A549 (cell line): ENCODE measurements around the gene RSRC1. TPM values are rescaled to one million over a fixed set of nuclear protein-coding genes. Genes with fewer than 3 reads are reported as not detected.

Source experiments
- ATAC-seq, 2 experiments: fragments of 200-7000 bp in 1 of 2; fragments of >200 bp in 1 of 2; cut with Nextera tagmentation in 1 of 2; cut with Tn5 transposase in 1 of 2; 3 replicates each; pipeline versions ENCODE4 v1.8.0 to v1.9.1; 2018 to 2020; ENCODE audit warnings: mild to moderate bottlenecking in 1 of 2, moderate library complexity in 1 of 2
- CTCF ChIA-PET: fragments of 300-600 bp; sonication (Branson Sonifier 250); formaldehyde crosslinking; extraction: SDS; loops from one replicate; lab custom pipeline; 2021; ENCODE audit warnings: antibody characterized with exemption, inconsistent platforms; lab: Yijun Ruan, JAX
- POLR2A ChIA-PET: fragments of 350-600 bp; formaldehyde crosslinking; extraction: SDS; loops from one replicate; lab custom pipeline; 2021; ENCODE audit warnings: antibody characterized with exemption, inconsistent platforms; lab: Yijun Ruan, JAX
- DNase-seq, 2 experiments: peaks; one replicate each; pipeline versions ENCODE4 v3.0.0 to v3.0.0-alpha.2; 2011 to 2016; ENCODE audit warnings: low read depth in 1 of 2, low spot score in 1 of 2
- FAIRE-seq: peaks from 2 replicates; lab custom pipeline; 2011; peaks lifted over from hg19 to GRCh38; lab: Jason Lieb, UNC
- H3K27ac ChIP-seq, 2 experiments: fragments of >200 bp; sonication (Bioruptor Twin); formaldehyde crosslinking; 3 replicates each; pipeline ENCODE4 v1.5.1; 2016 to 2017
- H3K4me1 ChIP-seq: fragments of >200 bp; sonication (Bioruptor Twin); formaldehyde crosslinking; 3 replicates; pipeline ENCODE4 v1.6.1; 2016
- H3K4me2 ChIP-seq: fragments of >200 bp; sonication (Bioruptor Twin); formaldehyde crosslinking; 3 replicates; pipeline ENCODE4 v1.6.1; 2016
- H3K4me3 ChIP-seq: fragments of >200 bp; sonication (Bioruptor Twin); formaldehyde crosslinking; 3 replicates; pipeline ENCODE4 v1.5.1; 2016
- H3K9me3 ChIP-seq: fragments of >200 bp; sonication (Bioruptor Twin); formaldehyde crosslinking; 3 replicates; pipeline ENCODE4 v1.6.1; 2016
- BHLHE40 ChIP-seq: IDR thresholded peaks from 2 replicates; pipeline ENCODE4 v1.6.1; 2012; ENCODE audit warnings: low read depth, low read length, inconsistent platforms
- CBX2 ChIP-seq: fragments of 200-600 bp; sonication (generic); IDR thresholded peaks from 2 replicates; pipeline ENCODE4 v1.6.1; 2016; ENCODE audit warnings: low read depth, mild to moderate bottlenecking, borderline replicate concordance
- ELK1 ChIP-seq: fragments of 150-350 bp; IDR thresholded peaks from 2 replicates; pipeline ENCODE4 v1.6.1; 2014; ENCODE audit warnings: low read depth, mild to moderate bottlenecking, low read length
- EP300 ChIP-seq, 2 experiments: fragments of >200 bp; sonication (Bioruptor Twin); formaldehyde crosslinking; IDR thresholded peaks; 2 replicates in 1 of 2; 3 replicates in 1 of 2; pipeline ENCODE4 v1.6.1; 2016 to 2017
- ESRRA ChIP-seq: fragments of 150-350 bp; IDR thresholded peaks from 2 replicates; pipeline ENCODE4 v1.6.1; 2014; ENCODE audit warnings: mild to moderate bottlenecking, low read length, borderline replicate concordance
- FOSB ChIP-seq: fragments of 250-450 bp; sonication (Bioruptor Pico); IDR thresholded peaks from 2 replicates; pipeline ENCODE4 v1.5.0; 2020; ENCODE audit warnings: mild to moderate bottlenecking, moderate library complexity
- FOSL2 ChIP-seq, 2 experiments: fragments of 450-650 bp in 1 of 2; fragments of >200 bp in 1 of 2; sonication (Bioruptor Twin) in 1 of 2; formaldehyde crosslinking; IDR thresholded peaks; 2 replicates each; pipeline versions ENCODE4 v1.5.0 to v1.6.1; 2016 to 2020; ENCODE audit warnings: mild to moderate bottlenecking in 1 of 2, moderate library complexity in 1 of 2
- FOXS1 ChIP-seq: fragments of 250-450 bp; sonication (Bioruptor Pico); IDR thresholded peaks from 2 replicates; pipeline ENCODE4 v1.5.0; 2020; ENCODE audit warnings: mild to moderate bottlenecking, moderate library complexity
- GATA3 ChIP-seq: IDR thresholded peaks from 2 replicates; pipeline ENCODE4 v1.6.1; 2012; ENCODE audit warnings: borderline replicate concordance
- HDAC2 ChIP-seq: fragments of 200-600 bp; sonication (generic); IDR thresholded peaks from 2 replicates; pipeline ENCODE4 v1.6.1; 2016
- HOXB13 ChIP-seq: fragments of 250-450 bp; sonication (Bioruptor Pico); IDR thresholded peaks from 2 replicates; pipeline ENCODE4 v1.5.0; 2020; ENCODE audit warnings: low read depth, mild to moderate bottlenecking, moderate library complexity
- JUN ChIP-seq, 2 experiments: fragments of >200 bp; sonication (Bioruptor Twin); formaldehyde crosslinking; IDR thresholded peaks; 2 replicates in 1 of 2; 3 replicates in 1 of 2; pipeline ENCODE4 v1.6.1; 2016 to 2017
- KDM1A ChIP-seq: fragments of 200-600 bp; sonication (generic); IDR thresholded peaks from 2 replicates; pipeline ENCODE4 v1.6.1; 2016; ENCODE audit warnings: low read depth, mild to moderate bottlenecking
- KDM5A ChIP-seq: fragments of 200-600 bp; sonication (generic); IDR thresholded peaks from 2 replicates; pipeline ENCODE4 v1.6.1; 2016; ENCODE audit warnings: antibody characterized with exemption, mild to moderate bottlenecking
- MAX ChIP-seq: IDR thresholded peaks from 2 replicates; pipeline ENCODE4 v1.6.1; 2012
- MYC ChIP-seq: IDR thresholded peaks from 2 replicates; pipeline ENCODE4 v1.6.1; 2012; ENCODE audit warnings: mild to moderate bottlenecking, inconsistent platforms, low read length, improper control_type of control experiment, borderline replicate concordance
- NFE2L2 ChIP-seq: fragments of 150-350 bp; conservative IDR thresholded peaks from 2 replicates; pipeline ENCODE4 v1.6.1; 2014; ENCODE audit warnings: low read length
- POLR2A ChIP-seq: IDR thresholded peaks from 2 replicates; pipeline ENCODE4 v1.6.1; 2012; ENCODE audit warnings: mild to moderate bottlenecking, low read length
- POLR2AphosphoS2 ChIP-seq: conservative IDR thresholded peaks from 2 replicates; pipeline ENCODE4 v1.6.1; 2012; ENCODE audit warnings: low read length, improper control_type of control experiment, inconsistent platforms
- RARB ChIP-seq: fragments of 250-450 bp; sonication (Bioruptor Pico); IDR thresholded peaks from 2 replicates; pipeline ENCODE4 v1.8.0; 2021; ENCODE audit warnings: mild to moderate bottlenecking, moderate library complexity
- RCOR1 ChIP-seq: fragments of 150-350 bp; IDR thresholded peaks from 2 replicates; pipeline ENCODE4 v1.6.1; 2014; ENCODE audit warnings: antibody characterized with exemption, low read length, low read depth
- TFCP2L1 ChIP-seq: fragments of 250-450 bp; sonication (Bioruptor Pico); IDR thresholded peaks from 2 replicates; pipeline ENCODE4 v1.5.0; 2021; ENCODE audit warnings: mild to moderate bottlenecking
- TP53 ChIP-seq: fragments of 250-450 bp; sonication (Bioruptor Pico); IDR thresholded peaks from 2 replicates; pipeline ENCODE4 v1.5.0; 2021; ENCODE audit warnings: mild to moderate bottlenecking, moderate library complexity
- USF2 ChIP-seq: fragments of 450-650 bp; IDR thresholded peaks from 2 replicates; pipeline ENCODE4 v1.6.1; 2014; ENCODE audit warnings: antibody characterized with exemption
- ZC3H11A ChIP-seq: fragments of 450-650 bp; IDR thresholded peaks from 2 replicates; pipeline ENCODE4 v1.6.1; 2014; ENCODE audit warnings: antibody characterized with exemption, mild to moderate bottlenecking
- ZFP36 ChIP-seq: fragments of 450-650 bp; IDR thresholded peaks from 2 replicates; pipeline ENCODE4 v1.6.1; 2014; ENCODE audit warnings: borderline replicate concordance; ENCODE audit not compliant: partially characterized antibody
- ZSCAN20 ChIP-seq: fragments of 250-450 bp; sonication (Bioruptor Pico); IDR thresholded peaks from 2 replicates; pipeline ENCODE4 v1.8.0; 2022; ENCODE audit warnings: mild to moderate bottlenecking, moderate library complexity
- WGBS: methylation state at CpG from one replicate; pipeline ENCODE4 v1.1.6; 2017; ENCODE audit errors: missing lambda C conversion rate; 5-methylcytosine and 5-hydroxymethylcytosine counted together
- polyA plus RNA-seq, 4 experiments: library from polyadenylated mRNA; depleted of rRNA in 3 of 4; stranded (reverse); fragments of >200 nt; fragmentation: RNase III in 1 of 4; extraction: RNeasy Plus Mini Kit Qiagen cat#74134 plus additional on column Dnase treatment in 1 of 4; gene quantifications; 2 replicates in 3 of 4; 3 replicates in 1 of 4; pipeline ENCODE4 v1.2.3, GENCODE V29; 2011 to 2017
- TF ChIP-seq, protein P1 (sequence below): fragments of >200 bp; sonication (Bioruptor Twin); formaldehyde crosslinking; IDR thresholded peaks from 3 replicates; pipeline ENCODE4 v1.5.1; 2016

RSRC1 gene
- polyA plus RNA-seq, 2 of the 4 experiments (the other 2 are of a cell fraction): 17.5 to 52.2 TPM

DNA sequence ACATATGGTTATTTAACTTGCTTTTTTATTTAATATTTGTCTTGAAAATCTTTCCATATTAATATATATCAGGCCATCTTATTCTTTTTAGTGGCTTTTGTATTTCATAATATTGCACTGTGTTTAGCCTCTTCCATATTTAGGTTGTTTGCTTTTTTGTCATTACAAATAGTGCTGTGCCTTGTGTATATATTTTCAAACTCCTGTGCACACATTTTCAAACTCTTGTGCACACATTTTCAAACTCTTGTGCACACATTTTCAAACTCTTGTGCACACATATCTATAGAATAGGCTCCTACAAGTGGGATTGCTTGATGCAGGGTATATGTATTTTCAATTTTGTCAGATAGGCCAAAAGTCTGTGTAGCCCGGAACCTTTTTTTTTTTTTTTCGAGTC is 343.1 kb downstream of the RSRC1 start (continued):
- TF ChIP-seq ELK1 (no peak), HDAC2 (no peak)
- TF ChIP-seq, all 56 proteins: peak for 0

DNA sequence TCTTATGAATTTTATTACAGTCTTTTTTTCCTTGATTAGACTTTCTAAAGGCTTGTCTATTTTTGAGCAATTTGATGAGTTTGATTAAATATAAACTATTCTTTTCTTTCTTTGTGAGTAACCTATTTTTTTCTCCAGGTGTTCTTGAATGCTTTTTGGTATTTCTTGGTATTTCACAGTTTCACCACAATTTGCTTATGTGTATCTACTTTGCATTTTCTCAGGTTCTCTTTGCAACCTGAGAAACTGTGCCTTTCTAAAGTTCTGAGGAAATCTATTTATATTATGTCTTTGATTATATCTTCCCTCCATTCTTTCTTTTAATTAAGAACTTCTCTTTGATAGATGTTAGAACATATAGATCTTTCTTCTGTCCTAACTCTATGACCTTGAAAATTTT is 344.0 kb downstream of the RSRC1 start:
- CTCF ChIA-PET: no interaction called here
- no peak overlapping the region for H3K4me2 ChIP-seq

DNA sequence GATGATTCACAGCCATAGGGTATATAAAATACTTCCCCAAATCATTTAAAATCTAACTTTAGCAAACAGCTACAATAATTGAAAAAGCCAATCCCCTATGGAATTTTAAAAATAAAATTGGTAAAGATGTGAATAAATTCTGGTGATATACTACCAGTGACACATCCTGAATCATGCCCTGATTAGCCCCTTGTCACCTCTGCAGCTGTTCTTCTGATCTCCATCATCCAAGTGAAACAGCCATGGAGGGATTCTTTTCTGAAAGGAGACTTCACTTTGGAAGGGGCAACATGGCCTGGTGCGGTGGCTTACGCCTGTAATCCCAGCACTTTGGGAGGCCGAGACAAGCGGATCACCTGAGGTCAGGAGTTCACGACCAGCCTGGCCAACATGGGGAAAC is 345.5 kb downstream of the RSRC1 start:
- Histone ChIP-seq H3K4me1 (no peaks in the 10 kb centered on the region; the same call in 2 of the 3 replicates), H3K9me3 (no peaks in the 10 kb centered on the region), H3K27ac (no peak overlapping the region), H3K4me2 (no peak overlapping the region), H3K4me3 (no peak overlapping the region)
- ChIA-PET POLR2A (no interaction called here), CTCF (no interaction called here)
- WGBS: 92% methylated on average over 5 of the region's 5 CpGs
- ATAC-seq (no peak), DNase-seq (no peak), FAIRE-seq (no peak)
- TF ChIP-seq MAX (no peak), MYC (no peak), ESRRA (no peak), ZSCAN20 (no peak), POLR2A (no peak), NFE2L2 (no peak), GATA3 (no peak), HOXB13 (CRISPR knock-in tag) (no peak)

More for the DNA sequence above, 344.0 kb downstream of the RSRC1 start:
- Histone ChIP-seq H3K27ac (no peak overlapping the region), H3K4me1 (no peaks in the 10 kb centered on the region; the same call in 2 of the 3 replicates), H3K4me3 (no peak overlapping the region), H3K9me3 (no peaks in the 10 kb centered on the region)
- no peak for DNase-seq
- no peak for TF ChIP-seq KDM1A
- no peak for TF ChIP-seq JUN (IDR thresholded peaks at IDR 0.05)
- TF ChIP-seq MYC: no peak
- no peak for TF ChIP-seq CBX2
- TF ChIP-seq EP300 (IDR thresholded peaks at IDR 0.05): no peak
- TF ChIP-seq USF2: no peak
- TF ChIP-seq MAX: no peak
- no peak for TF ChIP-seq ZFP36
- no peak for TF ChIP-seq HOXB13 (CRISPR knock-in tag)
- TF ChIP-seq FOSL2 (IDR thresholded peaks at IDR 0.05): no peak
- no peak for TF ChIP-seq FOSL2 (CRISPR knock-in tag; IDR thresholded peaks at IDR 0.05)
- POLR2A ChIA-PET: no interaction called here
- no peak for ATAC-seq
- FAIRE-seq: no peak

DNA sequence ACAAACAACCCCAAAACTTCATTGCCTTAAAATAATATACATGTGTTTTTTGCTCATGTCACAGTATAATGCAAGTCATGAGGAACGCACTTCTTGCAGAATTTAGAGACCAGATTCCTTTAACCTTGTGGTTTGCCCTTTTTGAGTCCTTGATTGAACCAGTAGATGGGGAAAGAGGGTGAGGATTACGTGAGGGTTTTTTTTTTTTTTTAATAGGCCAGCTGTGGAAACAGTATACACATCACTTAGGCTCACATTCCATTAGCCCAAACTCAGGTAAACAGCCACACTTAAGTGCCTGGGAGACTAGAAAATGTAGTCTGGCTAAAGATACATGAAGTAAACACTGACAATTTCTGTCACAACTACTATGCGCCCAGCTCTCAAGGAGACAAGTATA is 346.2 kb downstream of the RSRC1 start:
- FAIRE-seq: no peak
- no peak for DNase-seq
- Histone ChIP-seq H3K27ac (no peak overlapping the region), H3K9me3 (no peaks in the 10 kb centered on the region), H3K4me2 (no peak overlapping the region), H3K4me1 (no peaks in the 10 kb centered on the region; the same call in 2 of the 3 replicates), H3K4me3 (no peak overlapping the region)
- POLR2A ChIA-PET: no interaction called here
- TF ChIP-seq FOSB (CRISPR knock-in tag): no peak
- CTCF ChIA-PET: no interaction called here
- no peak for ATAC-seq
- WGBS: 87% methylated on average over 3 of the region's 3 CpGs

GRCh38 chr3:158458464-158458863 is 348.6 kb downstream of the RSRC1 start:
- no peak for ATAC-seq
- H3K9me3 ChIP-seq: no peaks in the 10 kb centered on the region
- ChIA-PET CTCF (no interaction called here), POLR2A (no interaction called here)
- no peak overlapping the region for H3K27ac ChIP-seq
- H3K4me2 ChIP-seq: no peak overlapping the region
- 88% methylated on average over 5 of the region's 5 CpGs for WGBS
- FAIRE-seq: no peak
- DNase-seq: no peak
- H3K4me1 ChIP-seq: no peaks in the 10 kb centered on the region
- H3K4me3 ChIP-seq: no peak overlapping the region
- TF ChIP-seq TFCP2L1 (CRISPR knock-in tag): no peak
- no peak for TF ChIP-seq POLR2A
- no peak for TF ChIP-seq POLR2AphosphoS2
- no peak for TF ChIP-seq FOXS1
- TF ChIP-seq JUN (IDR thresholded peaks at IDR 0.05): no peak
- TF ChIP-seq ZFP36: no peak
- TF ChIP-seq CBX2: no peak
- TF ChIP-seq RARB (CRISPR knock-in tag): no peak
- no peak for TF ChIP-seq TP53 (CRISPR knock-in tag)
- no peak for TF ChIP-seq BHLHE40
- TF ChIP-seq NFE2L2: no peak
- TF ChIP-seq ZC3H11A: no peak
- no peak for TF ChIP-seq ZSCAN20
- TF ChIP-seq, protein P1, sequence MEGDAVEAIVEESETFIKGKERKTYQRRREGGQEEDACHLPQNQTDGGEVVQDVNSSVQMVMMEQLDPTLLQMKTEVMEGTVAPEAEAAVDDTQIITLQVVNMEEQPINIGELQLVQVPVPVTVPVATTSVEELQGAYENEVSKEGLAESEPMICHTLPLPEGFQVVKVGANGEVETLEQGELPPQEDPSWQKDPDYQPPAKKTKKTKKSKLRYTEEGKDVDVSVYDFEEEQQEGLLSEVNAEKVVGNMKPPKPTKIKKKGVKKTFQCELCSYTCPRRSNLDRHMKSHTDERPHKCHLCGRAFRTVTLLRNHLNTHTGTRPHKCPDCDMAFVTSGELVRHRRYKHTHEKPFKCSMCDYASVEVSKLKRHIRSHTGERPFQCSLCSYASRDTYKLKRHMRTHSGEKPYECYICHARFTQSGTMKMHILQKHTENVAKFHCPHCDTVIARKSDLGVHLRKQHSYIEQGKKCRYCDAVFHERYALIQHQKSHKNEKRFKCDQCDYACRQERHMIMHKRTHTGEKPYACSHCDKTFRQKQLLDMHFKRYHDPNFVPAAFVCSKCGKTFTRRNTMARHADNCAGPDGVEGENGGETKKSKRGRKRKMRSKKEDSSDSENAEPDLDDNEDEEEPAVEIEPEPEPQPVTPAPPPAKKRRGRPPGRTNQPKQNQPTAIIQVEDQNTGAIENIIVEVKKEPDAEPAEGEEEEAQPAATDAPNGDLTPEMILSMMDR: no peak
- TF ChIP-seq KDM5A: no peak
- no peak for TF ChIP-seq RCOR1
